Upper lobe of left lung (tissue), 6 donors: ENCODE results near the gene ACTA2. TPM values are rescaled to one million over a fixed set of nuclear protein-coding genes. Genes with fewer than 3 reads are reported as not detected.

ENCODE experiments used
- ATAC-seq, 2 donors: fragments of 200-7000 bp; cut with Tn5 transposase; one replicate each; pipeline ENCODE4 v1.9.1; 2022; ENCODE audit warnings: mild to moderate bottlenecking in 2 of 2, moderate library complexity in 2 of 2; ENCODE audit not compliant: low FRiP score in 2 of 2
- DNase-seq, 2 donors: peaks; one replicate each; pipeline ENCODE4 v3.0.0-alpha.2; 2019 to 2020
- H3K27ac ChIP-seq, 4 donors: fragments of 200-600 bp; sonication (generic); one replicate each; pipeline ENCODE4 v1.5.1; 2016 to 2019
- H3K27me3 ChIP-seq, 4 donors: fragments of 200-600 bp; sonication (generic); one replicate each; pipeline ENCODE4 v1.5.1; 2017 to 2019
- H3K36me3 ChIP-seq, 4 donors: fragments of 200-600 bp; sonication (generic); one replicate each; pipeline ENCODE4 v1.5.1; 2016 to 2019
- H3K4me1 ChIP-seq, 4 donors: fragments of 200-600 bp; sonication (generic); one replicate each; pipeline ENCODE4 v1.5.1; 2018 to 2019
- H3K4me3 ChIP-seq, 4 donors: fragments of 200-600 bp; sonication (generic); one replicate each; pipeline ENCODE4 v1.5.1; 2017 to 2019; ENCODE audit warnings: mild to moderate bottlenecking in 2 of 4, moderate library complexity in 1 of 4
- H3K9me3 ChIP-seq, 4 donors: fragments of 200-600 bp; sonication (generic); one replicate each; pipeline ENCODE4 v1.5.1; 2018 to 2019
- EP300 ChIP-seq, 4 donors: sonication (generic); formaldehyde crosslinking; IDR thresholded peaks; one replicate each; pipeline ENCODE4 v1.5.1; 2017; ENCODE audit warnings: antibody characterized with exemption in 4 of 4, control low read depth in 2 of 4
- POLR2A ChIP-seq, 4 donors: fragments of 450-650 bp; IDR thresholded peaks; one replicate each; pipeline ENCODE4 v1.5.1; 2016 to 2017; ENCODE audit warnings: antibody characterized with exemption in 4 of 4, mild to moderate bottlenecking in 2 of 4
- POLR2AphosphoS5 ChIP-seq, 2 donors: sonication (generic); formaldehyde crosslinking; IDR thresholded peaks; one replicate each; pipeline ENCODE4 v1.5.1; 2017; ENCODE audit warnings: antibody characterized with exemption in 2 of 2
- small RNA-seq, 4 donors: library from RNA; depleted of rRNA; stranded (forward); fragments of <200 nt; gene quantifications; one replicate each; pipeline ENCODE3, GENCODE V24; 2016
- total RNA-seq, 6 donors: library from RNA; depleted of rRNA in 4 of 6; stranded (reverse); fragments of >200 nt in 4 of 6; gene quantifications; one replicate each; pipeline versions ENCODE4 v1.1.0 to v1.2.1, GENCODE V29; 2016 to 2021
- TF ChIP-seq, protein P1 (sequence below), 6 experiments: fragments of 450-650 bp in 4 of 6; fragments of 200-600 bp in 2 of 6; sonication (generic) in 2 of 6; IDR thresholded peaks; one replicate each; pipeline ENCODE4 v1.5.1; 2016 to 2019; ENCODE audit warnings: antibody characterized with exemption in 6 of 6
- donor health status: DM: no; HTN: no; CAD: no; lungs with moderate emphysema.
- donor health status: DM: no; HTN: yes; CAD: no; lungs with severe emphysema.

Gene ACTA2
- total RNA-seq, 6 donors from 2014 or later, result 94.3 to 328 (median 186) TPM

GRCh38 chr10:88886557-88886956, 66.0 kb downstream of the ACTA2 start:
- no peak for TF ChIP-seq POLR2A (IDR thresholded peaks at IDR 0.05)
- TF ChIP-seq, protein P1, sequence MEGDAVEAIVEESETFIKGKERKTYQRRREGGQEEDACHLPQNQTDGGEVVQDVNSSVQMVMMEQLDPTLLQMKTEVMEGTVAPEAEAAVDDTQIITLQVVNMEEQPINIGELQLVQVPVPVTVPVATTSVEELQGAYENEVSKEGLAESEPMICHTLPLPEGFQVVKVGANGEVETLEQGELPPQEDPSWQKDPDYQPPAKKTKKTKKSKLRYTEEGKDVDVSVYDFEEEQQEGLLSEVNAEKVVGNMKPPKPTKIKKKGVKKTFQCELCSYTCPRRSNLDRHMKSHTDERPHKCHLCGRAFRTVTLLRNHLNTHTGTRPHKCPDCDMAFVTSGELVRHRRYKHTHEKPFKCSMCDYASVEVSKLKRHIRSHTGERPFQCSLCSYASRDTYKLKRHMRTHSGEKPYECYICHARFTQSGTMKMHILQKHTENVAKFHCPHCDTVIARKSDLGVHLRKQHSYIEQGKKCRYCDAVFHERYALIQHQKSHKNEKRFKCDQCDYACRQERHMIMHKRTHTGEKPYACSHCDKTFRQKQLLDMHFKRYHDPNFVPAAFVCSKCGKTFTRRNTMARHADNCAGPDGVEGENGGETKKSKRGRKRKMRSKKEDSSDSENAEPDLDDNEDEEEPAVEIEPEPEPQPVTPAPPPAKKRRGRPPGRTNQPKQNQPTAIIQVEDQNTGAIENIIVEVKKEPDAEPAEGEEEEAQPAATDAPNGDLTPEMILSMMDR (IDR thresholded peaks at IDR 0.05), result no peak
- TF ChIP-seq POLR2AphosphoS5 (IDR thresholded peaks at IDR 0.05), result no peak
- TF ChIP-seq EP300 (IDR thresholded peaks at IDR 0.05), result no peak
- peaks cover under 1 to 27% (median 10%) of the 10 kb centered on the region in 4 donors for H3K4me1 ChIP-seq
- H3K36me3 ChIP-seq, result no peaks in the 10 kb centered on the region
- H3K27me3 ChIP-seq, result no peaks in the 10 kb centered on the region
- H3K4me3 ChIP-seq, result no peak overlapping the region
- DNase-seq (no peak), ATAC-seq (no peak)
- H3K9me3 ChIP-seq, result no peaks in the 10 kb centered on the region
- no peak overlapping the region for H3K27ac ChIP-seq

Small RNA genes within 50 kb of the gene (small RNA-seq; reads per million reads assigned to genes)
- 0 reads per million in 4 donors for gene RF02116

Other genes starting within 250 kb of the ACTA2 start
- not detected for gene LIPK, start 246.5 kb downstream of the ACTA2 start, total RNA-seq
- gene LIPN, start 192.8 kb downstream of the ACTA2 start, total RNA-seq, result 1 to 10 TPM in 2 of 6 donors, under 1 TPM in 2, not detected in 2; 0.29 to 1.9 (median 0.98) TPM
- gene LIPM, start 150.0 kb downstream of the ACTA2 start, total RNA-seq, result not detected
- gene ANKRD22, start 100.9 kb downstream of the ACTA2 start, total RNA-seq, result 1 to 10 TPM in 2 of 6 donors, under 1 TPM in 2, not detected in 2; 0.30 to 1.9 (median 1.1) TPM
- gene STAMBPL1, start 72.5 kb downstream of the ACTA2 start, total RNA-seq, result 10 to 100 TPM in 2 of 6 donors, 1 to 10 TPM in 4; 4.9 to 69.1 (median 7.0) TPM
- gene FAS, start 38.0 kb upstream of the ACTA2 start, total RNA-seq, result 10 to 100 TPM; 30.1 to 80.3 (median 44.4) TPM